ENCODE results near the gene ARID1B.

Gene ARID1B

DNA sequence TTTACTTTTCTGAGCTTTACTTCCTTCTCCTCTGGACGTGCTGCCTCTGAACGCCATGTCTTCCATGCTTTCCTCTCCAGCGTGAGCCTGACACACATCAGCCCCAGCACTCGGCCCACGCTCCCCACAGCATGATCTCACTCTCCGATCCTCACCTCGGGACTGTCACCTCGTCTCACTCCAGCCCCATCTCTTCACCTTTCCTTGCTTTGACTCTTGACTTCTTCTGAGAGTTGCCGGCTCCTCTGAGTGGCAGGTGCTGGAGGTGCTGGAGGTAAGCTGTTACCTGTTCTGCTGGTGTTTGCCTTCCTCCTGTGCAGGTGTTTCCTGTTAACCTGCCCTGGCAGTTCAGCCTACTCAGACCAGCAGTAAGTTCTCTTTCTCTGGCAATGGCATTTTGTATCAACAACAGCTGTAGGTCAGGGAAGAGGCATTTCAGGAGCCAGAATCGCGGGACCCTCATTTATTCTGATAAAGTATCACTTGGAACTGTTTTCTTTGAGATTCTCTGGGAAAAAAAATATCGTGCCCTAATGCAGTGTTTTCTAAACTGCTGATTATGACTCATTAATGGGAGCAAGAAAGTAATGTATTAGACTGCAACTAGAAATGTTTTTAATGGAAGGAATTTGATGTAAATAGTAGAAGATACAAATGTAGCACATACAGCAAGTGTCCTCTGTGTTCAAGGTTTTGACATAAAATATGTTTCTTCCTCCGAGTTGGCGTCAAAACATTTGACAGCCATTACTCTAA lies 106.5 kb downstream of the ARID1B start:
- DNase-seq = peak; percentile 20

DNA sequence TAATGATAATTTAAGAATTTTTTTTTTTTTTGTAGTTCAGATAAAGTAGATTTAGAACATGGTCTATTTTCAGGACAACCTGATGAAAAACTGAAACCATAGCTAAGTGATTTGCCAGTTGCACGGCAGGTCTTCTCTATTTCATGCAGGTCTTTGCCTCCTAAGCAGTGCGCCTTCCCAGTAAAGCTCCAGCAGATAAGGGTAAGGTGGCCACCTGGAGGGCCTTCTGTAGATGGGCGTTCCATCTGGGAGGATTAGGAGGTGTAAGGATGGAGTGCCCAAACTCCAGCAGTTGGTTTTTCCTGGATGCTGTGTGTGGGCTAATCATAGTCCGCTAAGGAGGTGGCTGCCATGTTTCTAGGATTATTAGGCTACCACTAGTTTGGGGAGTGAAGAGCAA lies 107.1 kb downstream of the ARID1B start:
- no peak for DNase-seq

DNA sequence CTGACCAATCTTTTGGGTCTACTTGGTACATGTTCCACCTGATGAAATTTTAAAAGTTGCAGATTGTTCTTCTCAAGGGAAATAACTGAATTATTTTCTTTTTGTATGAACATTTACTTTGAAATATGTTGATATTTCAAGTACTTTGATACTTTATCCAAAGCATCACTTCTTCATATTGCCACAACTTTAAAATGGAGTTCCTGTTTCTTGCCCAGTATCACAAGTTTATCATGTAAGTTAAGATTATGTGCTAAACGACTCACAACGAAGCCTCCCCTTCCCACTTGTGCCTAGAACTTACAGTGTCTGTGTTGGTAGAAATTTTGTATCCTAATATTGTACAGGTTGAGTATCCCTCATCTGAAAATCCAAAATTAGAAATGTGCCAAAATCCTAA lies 108.4 kb downstream of the ARID1B start:
- no peak for DNase-seq

DNA sequence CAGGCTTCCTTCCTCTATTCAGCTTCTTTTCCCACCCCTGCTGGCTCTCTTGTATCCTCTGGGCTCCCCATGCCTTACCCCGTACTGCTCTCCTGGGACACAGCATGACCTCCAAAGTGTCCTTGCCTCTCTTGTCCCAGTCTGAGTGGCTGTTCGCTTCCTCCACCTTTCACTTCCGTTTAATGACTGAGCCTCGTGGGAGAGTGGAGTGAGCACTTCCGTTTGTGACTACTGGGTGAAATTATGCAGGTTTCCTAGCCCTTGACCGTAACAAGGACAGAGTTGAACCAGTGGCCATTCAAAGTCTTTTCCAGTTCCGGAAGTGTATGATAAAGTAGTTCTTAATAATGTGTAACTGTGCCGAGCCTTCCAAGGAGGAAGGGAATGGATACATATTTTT lies 109.2 kb downstream of the ARID1B start:
- no peak for DNase-seq

DNA sequence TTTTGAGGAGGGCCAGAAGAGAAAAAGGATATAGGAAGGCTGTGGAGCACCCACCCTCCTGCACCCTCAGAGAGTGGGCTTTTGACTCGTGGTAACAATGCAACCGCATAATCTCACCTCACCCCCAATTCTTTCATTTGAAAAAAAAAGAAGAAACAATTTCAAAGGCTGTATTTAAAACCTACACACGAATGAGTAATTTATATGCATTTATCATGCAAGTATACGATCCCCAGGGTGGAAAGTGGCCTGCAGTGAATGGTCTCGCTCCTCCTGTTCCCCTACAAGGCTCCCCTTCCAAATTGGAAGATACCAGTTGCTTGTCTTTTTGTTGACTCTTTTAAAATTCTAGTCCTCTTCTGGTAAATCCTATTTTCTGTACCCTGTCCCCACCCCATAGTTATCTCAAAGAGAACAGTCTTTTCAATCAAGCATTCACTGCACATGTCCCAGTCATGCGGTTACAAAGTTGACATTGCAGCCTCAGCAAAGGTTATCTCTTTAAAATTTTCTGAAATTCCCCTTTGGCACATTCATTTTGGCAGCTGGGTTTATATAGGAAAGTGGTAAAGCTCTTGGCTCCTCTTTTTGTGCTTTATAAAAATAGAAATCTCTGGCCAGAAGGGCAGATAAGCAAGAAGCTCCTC lies 110.6 kb downstream of the ARID1B start:
- DNase-seq = no peak

DNA sequence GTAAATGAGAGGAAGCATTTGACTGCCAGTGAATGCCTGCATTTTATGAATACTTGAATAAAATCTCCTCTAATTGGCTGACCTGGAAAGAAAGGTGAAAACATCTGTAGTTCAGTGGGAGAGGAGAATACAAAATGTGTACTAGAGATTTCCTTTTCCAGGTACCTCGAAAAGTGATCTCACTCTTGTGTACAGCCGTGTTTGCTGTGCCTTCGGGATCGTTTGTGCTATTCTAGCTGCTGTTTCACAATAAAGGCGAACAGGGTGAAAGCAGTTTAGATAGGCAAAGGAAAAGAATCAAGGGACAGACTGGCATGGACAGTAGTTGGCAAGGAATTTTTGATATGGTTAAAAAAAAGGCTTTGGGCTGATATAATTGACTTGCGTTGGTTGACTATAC lies 112.3 kb downstream of the ARID1B start:
- DNase-seq = no peak

DNA sequence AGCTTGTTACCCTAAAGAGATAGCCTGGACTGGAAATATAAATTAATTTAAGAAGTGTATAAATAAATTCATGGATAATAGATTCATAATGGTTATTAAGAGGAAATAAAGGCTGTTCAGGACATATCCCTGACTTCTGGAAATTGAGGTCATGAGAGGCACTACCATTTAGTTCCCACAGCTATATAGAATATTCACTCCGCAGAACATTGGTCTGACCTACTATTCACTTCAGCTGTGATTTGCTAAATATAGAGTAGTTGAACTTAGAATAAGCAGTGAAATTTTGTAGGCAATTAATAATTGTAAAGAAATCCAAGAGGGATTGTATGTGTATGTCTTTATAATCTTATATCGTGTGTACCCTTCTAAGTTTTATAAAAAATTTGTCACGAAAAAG lies 112.8 kb downstream of the ARID1B start:
- DNase-seq = no peak

DNA sequence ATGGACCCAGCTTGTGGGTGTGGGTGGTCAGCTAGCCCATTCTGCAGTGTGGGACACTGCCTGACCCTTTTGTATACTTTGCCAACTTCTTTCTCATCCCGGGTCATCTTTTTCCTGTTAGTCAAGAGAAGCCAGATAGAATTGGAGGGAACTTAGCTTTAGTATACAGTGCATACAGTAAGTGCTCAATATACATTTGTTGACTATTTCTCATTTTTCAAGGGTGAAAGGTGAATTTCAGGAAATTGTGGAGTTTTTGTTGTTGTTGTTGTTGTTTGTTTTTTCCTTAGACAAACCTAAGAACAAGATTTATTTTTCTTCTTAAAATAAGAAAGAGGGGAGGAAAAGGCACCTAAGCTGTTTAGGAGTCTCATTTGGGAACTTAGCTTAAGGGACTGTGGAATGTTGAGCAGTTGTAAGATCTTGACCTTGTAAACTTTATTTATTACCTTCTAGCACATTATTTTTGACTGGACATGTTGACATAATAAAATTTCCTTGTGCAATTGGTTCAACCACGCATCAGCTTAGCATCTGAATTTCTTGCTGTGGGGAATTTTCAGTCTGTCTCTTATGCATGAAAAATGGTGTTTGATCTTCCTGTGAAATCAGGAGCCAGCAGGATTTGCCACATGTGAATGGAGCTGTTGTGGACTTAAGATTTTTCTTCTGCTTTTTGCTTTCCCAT lies 113.6 kb downstream of the ARID1B start:
- no peak for DNase-seq

DNA sequence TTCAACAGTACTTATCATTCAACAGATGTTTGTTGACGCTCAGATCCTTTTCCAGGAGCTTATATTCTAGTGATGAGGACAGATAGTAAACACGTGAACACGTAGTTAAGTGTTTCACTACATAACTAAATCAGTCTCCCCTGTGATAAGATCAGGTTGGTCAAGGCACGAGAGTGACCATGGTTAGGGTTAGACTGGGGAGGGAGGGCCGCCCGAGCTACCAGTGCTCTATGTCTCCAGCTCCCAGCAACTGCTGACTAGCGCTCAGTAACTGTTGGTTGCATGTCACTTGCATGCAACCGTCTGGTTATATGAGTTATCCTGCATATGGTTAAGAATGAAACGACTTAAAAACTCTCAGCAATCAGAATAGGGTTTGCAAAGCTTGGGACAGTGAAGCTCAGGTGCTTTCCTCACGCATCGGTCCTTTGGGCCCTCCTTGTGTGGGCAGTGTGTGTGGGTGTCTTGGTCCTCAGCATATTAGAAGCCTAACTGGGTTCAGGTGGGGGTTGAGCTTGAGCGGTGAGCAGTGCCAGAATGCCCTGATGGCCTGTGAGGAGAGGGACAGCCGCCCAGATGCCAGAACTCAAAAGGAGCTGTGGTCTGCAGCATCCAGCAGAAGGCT lies 120.8 kb downstream of the ARID1B start:
- DNase-seq = no peak

DNA sequence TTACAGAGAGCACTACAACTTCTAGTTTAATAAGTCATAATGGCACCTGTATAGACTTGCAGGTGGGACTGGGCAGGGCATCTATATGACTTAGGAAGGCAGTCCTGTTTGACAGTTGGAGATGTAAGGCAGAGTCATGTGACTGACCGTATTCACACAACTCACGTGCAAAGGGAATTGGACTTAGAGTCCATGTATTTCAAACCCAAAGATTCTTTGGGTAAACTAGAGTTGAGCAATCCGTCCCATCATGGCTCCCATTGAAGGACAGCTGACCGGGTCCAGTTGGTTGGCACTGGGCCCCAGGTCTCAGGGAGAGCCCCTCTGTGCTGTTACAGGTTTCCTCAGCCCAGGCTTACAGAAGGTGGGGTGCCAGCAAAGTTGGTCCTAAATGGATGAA lies 121.9 kb downstream of the ARID1B start:
- DNase-seq = no peak

DNA sequence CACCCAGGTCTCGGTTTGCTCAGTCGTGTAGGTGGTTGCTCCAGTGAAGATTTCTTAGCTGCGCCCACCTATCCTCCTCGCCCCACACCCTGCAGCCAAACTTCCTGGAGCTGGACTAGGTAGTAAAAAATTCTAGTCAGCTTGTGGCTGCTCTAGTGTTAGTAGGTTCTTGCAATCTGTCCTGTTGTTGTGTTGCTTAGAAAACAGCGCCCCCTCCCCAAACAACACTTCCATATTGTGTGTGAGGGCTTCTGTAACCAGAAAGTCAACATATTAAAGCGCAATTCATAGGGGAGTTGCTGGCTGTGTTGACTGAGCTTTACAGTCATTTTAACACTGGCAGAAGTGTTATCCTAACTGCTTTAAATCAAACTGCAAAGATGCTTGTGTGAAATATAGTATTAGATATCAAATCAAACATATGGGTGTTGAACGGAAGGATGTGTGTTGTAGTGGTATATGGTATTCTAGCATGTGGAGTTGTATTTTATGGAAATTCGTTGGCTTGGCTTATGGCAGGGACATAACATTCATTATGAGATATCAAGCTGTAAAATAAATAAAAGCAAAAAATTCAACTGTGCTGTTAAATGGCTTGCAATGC lies 122.5 kb downstream of the ARID1B start:
- DNase-seq = no peak

DNA sequence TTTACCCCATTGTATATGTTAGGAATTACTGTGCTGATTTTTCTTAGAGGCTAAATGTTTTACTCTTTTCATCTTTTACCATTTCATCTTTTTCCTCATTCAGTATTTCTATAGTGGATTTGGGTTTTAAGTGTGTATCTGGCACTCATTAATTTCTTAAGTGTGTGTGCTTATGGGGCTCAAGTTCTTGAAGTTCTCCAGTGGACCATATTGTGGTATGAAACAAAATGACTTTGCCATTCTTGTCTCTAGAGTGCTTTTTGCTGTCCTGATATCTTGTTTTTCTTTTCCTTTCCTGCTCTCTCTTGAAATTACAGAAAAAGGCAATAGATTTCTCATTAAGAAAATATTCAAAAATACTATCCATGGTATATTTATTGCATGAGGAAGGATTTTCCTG lies 123.1 kb downstream of the ARID1B start:
- DNase-seq = no peak

DNA sequence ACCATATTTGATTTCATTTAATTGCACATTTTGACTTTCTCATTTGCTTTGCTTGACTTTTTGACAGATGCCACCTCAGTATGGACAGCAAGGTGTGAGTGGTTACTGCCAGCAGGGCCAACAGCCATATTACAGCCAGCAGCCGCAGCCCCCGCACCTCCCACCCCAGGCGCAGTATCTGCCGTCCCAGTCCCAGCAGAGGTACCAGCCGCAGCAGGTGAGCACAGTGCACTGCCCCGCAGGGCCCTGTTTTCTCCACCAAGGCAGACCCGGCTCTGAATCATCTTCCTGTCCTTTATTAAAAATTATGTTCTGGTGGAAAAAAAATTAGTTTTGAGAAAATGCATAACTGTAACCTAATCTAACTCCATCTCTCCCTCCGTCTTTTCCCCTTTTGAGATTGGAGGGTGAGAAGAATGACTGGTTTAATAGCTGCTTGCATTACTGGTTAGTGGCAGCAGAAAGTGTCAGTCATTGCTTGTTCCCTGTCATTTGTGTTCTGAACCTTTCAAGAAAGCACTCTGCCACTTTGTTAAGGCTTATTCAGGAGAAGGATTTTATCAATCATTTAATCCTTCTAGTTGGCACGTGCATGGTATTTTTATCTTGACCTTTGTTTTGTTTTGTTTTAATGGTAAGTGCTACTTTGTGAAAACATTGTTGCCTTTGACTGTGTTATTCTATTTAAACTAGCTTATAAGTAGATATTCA lies 124.3 kb downstream of the ARID1B start:
- no peak for DNase-seq

DNA sequence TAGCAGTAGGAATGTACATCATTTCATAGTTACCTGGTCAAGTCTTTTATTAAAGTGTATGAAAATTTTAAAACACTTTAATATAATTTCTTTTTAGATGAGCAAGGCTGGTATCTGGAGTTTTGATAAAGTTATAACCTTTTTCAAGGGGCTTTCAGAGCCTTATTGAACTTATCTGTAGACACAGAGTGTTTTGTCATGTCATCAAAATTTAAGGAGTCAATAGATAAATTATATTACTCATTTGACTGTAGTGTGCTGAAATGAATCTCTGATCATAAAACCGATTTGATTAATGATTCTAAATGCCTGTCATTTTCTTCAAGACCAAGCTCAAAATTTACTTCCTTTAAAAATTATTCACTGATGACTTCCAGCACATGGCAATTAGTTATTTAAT lies 125.6 kb downstream of the ARID1B start:
- no peak for DNase-seq

DNA sequence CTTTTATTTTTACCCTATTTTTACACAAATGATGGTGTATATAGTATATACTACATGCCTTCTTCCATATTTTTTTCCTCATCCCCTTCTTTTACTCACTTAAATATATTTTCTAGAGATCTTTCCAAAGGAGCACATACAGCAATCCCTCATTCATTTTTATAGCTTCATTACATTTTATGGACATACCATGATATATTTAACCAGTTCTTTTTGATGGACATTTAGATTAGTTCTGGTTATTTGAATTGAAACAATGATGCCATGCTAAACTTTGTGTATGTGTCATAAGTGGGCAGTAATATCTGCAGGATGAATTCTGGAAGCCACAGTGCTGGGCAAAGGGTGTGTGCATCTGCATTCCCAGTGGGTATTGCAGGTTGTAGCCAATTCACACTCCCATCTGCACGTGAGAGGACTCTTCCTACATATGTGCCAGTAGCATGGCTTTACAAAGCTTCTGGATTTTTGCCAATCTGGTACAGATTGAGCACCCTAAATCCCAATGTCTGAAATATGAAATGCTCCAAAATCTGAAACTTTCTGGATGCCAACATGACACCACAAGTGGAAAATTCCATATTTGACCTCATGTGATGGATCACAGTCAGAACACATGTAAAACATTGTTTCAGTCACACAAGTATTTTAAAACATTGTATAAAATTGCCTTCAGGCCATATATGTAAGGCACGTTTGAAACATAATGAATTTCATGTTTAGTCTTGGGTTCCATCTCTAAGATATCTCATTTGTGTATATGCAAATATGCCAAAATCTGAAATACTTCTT lies 127.2 kb downstream of the ARID1B start:
- no peak for DNase-seq

DNA sequence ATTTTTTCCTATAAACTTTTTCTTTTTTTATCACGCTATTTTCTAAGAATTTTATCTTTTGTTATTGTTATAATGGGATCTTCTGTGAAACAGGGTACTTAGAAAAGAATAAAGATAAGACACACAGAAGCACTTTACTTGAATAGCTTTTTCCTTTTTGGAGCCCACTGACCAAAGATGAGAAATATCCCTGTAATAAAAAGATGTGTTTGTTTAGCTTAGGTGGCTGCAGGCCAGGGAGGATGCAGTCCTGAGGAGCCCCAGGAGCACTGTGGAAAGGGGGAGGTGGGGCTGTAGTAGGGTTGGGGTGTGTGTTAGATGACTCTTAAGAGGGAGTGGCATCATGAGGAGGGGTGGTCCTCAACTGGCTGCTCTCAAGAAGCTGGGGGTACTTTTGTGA lies 128.6 kb downstream of the ARID1B start:
- DNase-seq = no peak

DNA sequence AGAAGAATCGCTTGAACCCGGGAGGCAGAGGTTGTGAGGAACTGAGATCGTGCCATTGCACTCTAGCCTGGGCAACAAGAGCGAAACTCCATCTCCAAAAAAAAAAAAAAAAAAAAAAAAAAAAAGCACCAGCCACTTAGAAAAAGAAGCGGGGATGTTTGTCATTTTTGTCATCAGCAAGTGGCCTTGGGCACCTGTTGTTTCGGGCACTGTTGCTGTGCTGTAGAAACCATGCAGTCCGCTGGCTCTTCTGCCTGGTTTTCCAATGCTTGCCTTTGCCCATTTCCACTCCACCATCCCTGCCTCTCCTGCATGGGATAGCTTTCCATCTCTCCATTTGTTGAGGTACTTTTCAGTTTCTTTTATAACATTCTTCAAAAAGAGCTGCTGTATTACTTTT lies 129.3 kb downstream of the ARID1B start:
- no peak for DNase-seq

DNA sequence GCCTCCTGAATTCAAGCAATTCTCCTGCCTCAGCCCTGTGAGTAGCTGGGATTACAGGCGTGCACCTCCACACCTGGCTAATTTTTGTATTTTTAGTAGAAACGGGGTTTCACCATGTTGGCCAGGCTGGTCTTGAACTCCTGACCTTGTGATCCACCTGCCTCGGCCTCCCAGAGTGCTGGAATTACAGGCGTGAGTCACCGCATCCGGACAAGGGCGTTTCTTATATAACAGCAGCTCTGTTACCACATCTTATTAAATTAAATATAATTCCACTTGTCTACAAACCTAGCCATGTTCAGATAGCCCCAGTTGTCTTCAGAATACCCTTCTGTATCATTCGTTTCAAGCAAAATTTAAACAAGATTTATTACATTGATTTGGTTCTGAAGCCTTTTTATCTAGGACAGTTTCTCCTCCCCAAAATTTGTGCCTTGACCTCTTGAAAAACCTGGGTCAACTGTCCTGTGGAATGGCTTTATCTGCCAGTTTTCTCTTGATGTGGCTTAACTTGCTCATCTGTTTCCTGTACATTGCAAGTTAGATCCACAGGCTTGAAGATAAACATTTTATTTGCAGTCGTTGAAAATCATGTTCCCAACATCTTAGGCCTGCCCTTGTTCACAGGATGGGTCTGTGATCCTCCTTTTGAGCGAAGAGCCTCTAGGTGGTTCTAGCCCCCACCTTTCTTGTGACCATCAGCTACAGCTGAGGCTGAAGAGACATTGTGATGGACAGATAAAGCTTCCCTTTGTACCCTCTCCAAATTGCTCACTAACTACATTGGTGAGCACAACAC lies 132.2 kb downstream of the ARID1B start:
- DNase-seq = no peak

DNA sequence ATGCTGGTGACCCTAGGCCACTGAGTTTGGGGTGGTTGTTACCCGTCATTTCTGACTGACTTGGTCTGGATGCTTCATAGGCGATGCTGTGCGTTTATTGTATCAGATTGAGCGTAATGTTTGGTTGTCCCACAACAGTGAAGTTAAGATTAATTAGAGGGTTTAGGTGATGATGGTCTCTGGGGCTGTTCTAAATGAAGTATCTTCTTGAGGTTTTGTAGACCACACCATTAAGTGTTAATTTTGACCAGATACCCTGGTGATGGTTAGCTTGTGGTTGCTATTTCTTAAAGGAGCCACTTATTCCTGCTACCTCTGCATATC lies 132.8 kb downstream of the ARID1B start:
- DNase-seq = no peak

DNA sequence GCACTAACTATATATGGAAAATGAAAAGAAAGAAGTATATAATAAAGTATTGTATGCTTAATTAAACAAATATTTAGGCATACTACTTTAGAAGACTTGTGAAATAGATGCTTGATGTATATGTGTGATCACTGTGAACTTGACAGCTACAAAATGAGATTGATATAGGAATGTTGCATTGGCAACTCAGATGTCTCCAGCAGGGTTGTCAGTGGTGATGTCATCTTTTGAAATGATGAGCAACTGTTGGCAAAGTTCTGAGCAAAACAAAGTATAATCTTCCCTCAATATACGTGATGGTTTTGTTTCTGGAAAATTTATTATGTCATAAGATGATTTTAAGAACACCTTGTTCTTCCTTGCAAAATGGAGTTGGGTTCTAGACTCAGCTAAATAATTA lies 133.8 kb downstream of the ARID1B start:
- no peak for DNase-seq

DNA sequence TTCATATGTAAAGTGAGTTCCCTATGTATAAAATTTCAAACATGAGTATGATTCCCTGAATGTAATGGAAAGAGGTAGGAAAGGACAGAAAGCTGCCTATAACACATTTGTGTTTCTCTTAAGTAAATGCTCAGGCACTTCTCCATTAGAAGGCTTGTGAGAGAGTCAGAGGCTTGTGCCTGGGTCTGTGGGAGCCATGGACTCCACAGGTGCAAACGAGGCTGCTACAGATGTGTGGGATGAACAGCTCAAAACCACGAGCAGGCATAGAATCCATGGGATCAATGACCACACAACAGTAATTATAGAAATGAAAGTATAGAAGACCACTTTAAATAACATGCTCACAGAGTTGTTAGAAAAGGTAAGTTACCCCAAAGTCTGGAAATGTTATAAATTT lies 134.4 kb downstream of the ARID1B start:
- DNase-seq = no peak

All from CD4-positive, alpha-beta T cell treated with Interleukin-15 for 1 hour (primary cell).